GM19023 (cell line): ENCODE measurements around the gene ATP10B.

Experiments
- ATAC-seq: cut with Tn5 transposase; IDR thresholded peaks from one replicate; pipeline ENCODE4 v1.9.1; 2021; ENCODE audit warnings: mild to moderate bottlenecking, moderate library complexity; ENCODE audit not compliant: unreplicated experiment

ATP10B gene

GRCh38 chr5:160520609-160521391 is 331.2 kb downstream of the ATP10B start:
- no peak for ATAC-seq

- ATAC-seq = no peak
Observed at GRCh38 chr5:160516696-160517530, 335.1 kb downstream of the ATP10B start.

GRCh38 chr5:160514866-160515265 is 337.1 kb downstream of the ATP10B start:
- no peak for ATAC-seq

GRCh38 chr5:160514191-160514590 is 337.8 kb downstream of the ATP10B start:
- no peak for ATAC-seq

GRCh38 chr5:160513485-160513884 is 338.5 kb downstream of the ATP10B start:
- no peak for ATAC-seq
